GM18498 (cell line): Measurements from ENCODE around the gene SYVN1.

Experiments
- ATAC-seq: cut with Tn5 transposase; IDR thresholded peaks from one replicate; pipeline ENCODE4 v1.9.1; 2021; ENCODE audit warnings: mild to moderate bottlenecking, moderate library complexity; ENCODE audit not compliant: unreplicated experiment

The SYVN1 gene

DNA sequence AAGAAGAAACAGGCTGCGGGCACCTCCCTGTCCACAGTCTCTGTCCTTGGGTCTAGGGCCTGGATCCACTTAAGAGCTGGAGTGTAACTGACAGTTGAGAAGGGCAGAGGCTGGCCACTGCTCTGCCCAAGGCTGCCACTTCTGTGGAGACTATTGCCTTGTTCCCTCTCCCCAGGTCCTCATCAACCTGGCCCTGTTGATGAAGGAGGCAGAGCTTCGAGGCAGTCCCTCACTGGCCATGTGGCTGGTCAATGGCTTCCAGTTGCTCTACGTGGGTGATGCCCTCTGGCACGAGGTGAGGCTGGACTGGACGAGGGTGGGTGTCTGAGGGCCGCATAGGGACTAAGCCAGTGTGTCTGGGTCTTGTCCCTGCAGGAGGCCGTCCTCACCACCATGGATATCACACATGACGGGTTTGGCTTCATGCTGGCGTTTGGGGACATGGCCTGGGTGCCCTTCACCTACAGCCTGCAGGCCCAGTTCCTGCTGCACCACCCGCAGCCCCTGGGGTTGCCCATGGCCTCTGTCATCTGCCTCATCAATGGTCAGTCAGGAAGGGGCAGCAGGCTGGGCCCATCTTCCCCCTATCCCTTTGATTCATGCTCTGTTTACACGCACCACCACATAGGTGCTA is 19.7 kb downstream of the SYVN1 start:
- ATAC-seq = no peak

DNA sequence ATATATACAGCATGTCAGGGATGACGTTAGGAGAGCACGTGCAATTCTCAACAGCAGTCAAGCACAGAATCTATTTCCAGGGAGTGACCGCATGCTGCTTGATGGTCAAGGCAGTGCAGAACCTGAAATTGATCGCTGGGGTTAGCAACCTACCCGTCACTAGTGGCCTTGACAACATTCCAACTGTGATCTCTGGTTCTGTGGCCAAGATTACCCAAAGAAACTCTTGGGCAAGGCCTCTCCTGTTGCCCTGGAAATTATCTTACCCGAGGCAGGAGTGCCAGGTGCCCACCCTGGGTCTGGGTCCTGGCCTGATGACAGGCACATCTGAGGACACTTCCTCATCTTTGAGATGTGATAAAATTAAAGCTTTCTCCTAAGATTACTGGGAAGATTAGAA is 20.5 kb downstream of the SYVN1 start:
- no peak for ATAC-seq

DNA sequence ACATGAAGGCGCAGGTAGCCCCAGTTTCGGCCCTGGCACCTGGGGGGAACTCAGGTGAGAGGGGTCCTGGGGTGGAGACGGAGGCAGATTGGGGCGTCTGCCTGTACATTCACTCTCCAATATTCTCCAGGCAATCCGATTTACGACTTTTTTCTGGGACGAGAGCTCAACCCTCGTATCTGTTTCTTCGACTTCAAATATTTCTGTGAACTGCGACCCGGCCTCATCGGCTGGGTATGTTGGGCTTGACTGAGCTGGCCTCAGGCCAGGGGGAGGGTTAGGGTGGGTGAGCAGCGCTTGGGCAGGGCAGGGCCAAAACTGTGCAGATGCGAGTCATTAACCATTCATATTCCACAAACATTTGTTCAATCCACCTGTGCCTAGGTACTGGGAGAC is 21.0 kb downstream of the SYVN1 start:
- no peak for ATAC-seq

DNA sequence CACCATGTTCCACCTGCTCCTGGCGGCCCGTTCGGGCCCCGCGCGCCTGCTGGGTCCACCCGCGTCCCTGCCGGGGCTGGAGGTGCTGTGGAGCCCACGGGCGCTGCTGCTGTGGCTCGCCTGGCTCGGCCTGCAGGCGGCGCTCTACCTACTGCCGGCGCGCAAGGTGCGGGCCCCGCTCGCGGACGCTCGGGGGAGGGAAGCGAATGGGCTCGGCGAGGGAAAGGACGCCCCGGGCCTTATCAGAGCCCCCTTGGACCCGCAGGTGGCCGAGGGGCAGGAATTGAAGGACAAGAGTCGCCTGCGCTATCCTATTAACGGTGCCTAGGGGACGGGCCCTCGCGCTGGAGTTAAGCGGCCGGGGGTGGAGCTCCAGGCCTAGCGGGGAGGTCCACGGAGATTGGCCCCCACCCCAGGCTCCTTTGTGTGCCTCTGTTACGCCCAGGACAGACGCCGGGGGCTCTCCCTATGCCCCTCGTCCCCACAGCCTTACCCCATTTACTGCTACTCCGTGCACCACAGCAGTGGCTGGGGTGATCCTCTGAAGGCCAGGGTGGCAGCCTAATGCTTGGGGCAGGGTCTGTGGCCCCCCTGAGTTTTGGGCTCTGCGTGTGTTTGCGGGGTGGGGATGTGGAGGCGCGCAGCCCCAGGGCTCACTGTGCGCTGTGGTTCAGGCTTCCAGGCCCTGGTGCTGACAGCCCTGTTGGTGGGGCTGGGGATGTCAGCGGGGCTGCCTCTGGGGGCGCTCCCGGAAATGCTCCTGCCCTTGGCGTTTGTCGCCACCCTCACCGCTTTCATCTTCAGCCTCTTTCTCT is 21.6 kb downstream of the SYVN1 start:
- peak; percentile 33 for ATAC-seq

DNA sequence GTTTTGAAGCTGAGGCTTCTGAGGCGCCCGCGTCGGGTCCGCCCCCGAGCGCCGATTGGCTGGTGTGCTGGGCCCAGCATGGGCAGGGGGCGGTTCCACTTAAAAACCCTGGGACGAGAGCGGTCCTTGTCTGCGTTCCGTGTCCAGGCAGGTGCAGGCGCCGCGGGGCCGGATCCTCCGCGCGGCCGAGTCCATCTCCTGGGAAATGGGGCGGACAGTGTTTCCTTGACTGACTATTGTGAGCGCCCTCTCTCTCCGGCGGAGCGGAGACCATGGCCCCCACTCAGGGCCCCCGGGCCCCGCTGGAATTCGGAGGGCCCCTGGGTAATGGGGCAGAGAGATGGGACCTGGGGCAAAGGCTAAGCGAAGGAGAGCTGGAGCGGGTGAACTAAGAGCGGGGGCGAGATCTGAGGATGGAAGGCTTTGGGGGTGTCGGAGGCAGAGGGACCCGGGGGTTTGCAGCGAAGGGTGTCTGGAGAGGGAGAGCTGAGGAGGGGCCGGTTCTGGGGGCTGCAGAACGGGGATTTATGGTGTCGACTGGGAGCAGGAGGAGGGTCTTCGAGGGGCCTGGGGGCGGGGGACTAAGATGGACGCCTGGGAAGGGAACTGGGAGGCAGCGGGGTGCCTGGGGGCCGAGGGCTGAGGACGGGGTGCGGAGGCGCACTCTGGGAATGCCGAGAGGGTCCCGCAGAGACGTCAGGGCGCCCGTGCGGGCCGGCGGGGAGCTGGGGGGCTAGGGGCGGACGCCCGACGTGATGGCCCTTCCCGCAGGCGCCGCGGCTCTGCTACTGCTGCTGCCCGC is 22.4 kb downstream of the SYVN1 start, which contains the start of gene TM7SF2:
Gene TM7SF2, plus strand, starts transcription at position 129 of the 802 bp plus-strand sequence. Its CDS starts 144 bp downstream, at position 273.
- peak; percentile 69 for ATAC-seq

DNA sequence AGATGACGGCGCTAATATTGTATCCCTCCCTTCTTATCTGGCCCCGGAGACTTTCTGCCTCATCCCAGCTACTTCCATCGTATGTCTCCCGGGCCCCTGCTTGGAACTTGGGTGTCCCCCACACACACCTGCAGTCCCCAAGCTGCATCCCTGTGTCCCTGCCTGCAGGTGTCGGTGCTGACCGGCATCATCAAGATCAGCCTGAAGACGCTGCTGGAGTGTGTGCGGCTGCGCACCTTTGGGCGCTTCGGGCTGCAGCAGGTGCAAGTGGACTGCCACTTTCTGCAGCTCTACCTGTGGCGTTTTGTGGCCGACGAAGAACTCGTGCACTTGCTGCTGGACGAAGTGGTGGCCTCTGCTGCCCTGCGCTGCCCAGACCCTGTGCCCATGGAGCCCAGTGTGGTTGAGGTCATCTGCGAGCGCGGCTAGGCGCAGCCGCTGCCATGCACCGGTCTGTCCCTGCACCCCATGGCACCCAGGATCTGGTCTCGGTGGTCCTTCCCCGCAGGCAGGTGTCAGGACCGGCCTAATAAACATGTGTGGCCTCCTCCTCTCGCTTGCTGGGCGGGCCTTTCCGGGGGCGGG is 23.1 kb downstream of the SYVN1 start:
- no peak for ATAC-seq

DNA sequence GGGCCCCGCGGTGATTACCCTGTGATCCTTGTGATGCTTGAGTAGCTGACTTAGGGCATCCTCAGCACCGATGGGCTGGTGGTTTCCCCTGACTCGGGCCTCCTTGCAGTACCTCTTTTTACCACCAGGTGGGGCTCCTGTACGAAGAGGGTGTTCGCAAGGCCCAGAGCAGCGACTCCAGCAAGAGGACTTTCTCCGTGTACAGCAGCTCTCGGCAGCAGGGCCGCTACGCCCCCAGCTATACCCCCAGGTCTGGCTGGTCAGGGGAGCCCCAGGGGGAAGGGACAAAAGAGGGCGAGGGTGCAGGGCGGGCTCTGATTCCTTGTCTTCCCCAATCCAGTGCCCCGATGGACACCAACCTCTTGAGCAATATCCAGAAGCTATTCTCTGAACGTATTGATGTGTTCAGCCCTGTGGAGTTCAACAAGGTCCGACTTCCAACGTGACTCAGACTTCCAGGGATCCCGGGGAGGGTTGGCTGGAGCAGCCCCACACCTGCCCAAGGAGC is 23.9 kb downstream of the SYVN1 start:
- no peak for ATAC-seq

DNA sequence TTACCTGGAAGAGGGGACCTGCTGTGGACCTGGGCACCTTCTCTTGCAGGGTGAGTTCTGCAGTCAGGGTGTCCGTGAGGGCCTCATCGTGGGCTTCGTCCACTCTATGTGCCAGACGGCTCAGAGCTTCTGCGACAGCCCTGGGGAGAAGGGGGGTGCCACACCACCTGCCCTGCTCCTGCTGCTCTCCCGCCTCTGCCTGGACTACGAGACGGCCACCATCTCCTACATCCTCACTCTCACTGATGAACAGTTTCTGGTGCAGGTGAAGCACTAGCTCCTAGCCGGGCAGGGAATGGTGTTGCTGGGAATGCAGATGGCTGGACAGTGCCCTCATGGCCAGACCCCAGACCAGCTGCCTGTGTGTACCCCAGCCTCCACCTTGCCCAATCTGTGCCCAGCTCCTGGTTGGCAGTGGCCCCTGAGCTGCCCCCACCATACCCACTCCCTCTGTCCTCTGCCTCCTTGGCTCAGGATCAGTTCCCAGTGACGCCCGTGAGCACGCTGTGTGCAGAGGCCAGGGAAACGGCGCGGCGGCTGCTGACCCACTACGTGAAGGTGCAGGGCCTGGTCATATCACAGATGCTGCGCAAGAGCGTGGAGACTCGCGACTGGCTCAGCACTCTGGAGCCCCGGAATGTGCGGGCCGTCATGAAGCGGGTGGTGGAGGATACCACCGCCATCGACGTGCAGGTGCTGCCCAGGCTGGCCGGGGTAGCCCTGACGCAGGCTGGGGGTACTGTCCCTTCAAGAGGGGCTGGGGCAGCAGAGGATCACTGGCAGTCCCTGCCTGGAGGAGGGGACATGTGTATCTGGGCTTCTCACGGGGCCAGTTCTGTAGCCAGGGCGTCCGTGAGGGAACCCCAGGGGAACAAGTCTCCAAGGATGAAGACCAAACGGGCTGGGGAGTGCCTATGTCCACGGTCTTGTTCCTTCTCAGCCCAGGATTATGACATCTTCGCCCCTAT is 24.8 kb downstream of the SYVN1 start:
- no peak for ATAC-seq

DNA sequence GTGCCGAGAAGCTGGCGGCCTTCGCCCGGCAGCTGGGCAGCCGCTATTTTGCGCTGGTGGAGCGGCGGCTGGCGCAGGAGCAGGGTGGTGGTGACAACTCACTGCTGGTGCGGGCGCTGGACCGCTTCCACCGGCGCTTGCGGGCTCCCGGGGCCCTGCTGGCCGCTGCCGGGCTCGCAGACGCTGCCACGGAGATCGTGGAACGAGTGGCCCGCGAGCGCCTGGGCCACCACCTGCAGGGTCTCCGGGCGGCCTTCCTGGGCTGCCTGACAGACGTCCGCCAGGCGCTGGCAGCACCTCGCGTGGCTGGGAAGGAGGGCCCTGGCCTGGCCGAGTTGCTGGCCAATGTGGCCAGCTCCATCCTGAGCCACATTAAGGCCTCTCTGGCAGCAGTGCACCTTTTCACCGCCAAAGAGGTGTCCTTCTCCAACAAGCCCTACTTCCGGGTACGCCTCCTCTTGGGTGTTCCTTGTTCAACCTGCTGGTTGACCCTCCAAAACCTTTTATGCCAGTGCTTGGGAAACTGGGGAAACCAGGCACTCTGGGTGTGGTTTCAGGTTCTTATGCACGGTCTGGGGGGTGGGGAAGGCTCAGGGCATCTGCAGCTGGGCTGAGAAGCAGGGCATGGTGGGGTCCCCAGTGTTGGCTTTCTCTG is 25.7 kb downstream of the SYVN1 start:
- ATAC-seq = no peak

DNA sequence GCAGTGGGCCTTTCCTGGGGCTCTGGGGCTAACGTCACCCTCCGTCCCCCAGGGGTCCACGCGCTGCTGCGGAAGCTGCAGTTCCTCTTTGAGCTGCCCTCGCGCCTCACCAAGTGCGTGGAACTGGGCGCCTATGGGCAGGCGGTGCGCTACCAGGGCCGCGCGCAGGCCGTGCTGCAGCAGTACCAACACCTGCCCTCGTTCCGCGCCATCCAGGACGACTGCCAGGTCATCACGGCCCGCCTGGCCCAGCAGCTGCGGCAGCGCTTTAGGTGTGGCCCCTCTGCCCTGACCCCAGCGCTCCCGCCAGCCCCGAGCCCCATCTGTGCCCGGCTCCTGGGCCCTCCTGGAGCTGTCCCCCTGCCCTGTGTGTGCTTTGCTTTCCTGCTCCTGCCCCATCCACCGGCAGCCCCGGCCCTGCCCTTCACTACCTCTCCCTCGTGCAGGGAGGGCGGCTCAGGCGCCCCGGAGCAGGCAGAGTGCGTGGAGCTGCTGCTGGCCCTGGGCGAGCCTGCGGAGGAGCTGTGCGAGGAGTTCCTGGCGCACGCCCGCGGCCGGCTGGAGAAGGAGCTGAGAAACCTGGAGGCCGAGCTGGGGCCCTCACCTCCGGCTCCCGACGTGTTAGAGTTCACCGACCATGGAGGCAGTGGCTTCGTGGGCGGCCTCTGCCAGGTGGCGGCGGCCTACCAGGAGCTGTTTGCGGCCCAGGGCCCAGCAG is 26.4 kb downstream of the SYVN1 start:
- ATAC-seq = no peak

DNA sequence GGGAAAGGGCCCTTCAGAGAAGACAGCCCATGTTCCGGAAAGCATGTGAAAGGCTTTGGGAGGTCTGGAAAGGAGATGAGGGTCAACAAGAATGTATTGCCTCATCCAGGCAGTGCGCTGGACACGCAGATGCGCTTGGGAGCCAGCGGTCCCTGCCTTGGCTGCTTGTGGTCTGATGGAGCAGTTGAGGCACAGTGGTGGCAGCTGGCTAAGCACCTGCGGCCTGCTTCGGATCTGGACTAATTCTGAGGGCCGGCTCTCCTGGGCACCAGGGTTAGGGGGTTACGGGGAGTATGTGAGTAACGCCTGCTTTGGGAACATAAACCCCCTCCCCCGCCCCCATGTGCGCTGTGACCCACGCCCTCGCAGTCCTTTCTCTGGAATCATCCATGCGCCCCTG is 27.2 kb downstream of the SYVN1 start:
- ATAC-seq = no peak

DNA sequence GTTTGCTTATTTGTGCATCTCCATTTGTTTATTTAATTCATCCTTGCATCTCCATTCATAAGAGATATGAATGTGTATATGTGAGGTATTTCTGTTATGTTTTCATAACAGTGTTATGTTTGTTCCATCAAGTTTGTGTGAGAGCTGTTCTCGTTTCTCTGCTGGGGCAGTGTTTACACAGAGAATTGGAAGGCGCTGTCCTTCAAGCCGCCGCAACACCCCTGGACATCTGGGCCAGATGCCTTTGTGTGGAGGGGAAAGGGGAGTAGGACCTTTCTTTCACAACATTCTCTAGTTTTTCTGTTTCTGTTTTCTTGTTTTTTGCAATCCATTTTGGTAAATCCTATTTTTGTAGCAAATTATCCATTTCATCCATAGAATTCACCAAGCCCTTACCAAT is 29.7 kb downstream of the SYVN1 start:
- no peak for ATAC-seq

DNA sequence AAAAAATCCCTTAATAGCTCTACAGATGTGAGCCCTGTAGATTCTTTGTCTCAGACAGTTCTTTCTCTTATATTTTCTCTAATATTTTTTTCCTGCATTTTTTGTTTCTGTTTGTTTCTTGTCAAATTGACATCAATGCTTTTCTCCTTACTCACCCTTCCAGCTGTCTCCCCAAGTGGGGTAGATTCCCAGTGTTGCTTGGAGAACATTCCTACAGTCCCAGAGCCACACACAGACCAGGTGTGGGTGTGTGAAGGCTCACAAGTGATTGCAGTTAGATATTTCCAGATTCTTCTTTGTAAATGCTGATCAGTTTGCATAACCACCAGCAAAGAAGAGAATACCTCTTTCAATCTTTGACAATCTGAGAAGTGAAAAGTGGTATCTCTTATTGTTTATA is 30.8 kb downstream of the SYVN1 start:
- ATAC-seq = no peak

DNA sequence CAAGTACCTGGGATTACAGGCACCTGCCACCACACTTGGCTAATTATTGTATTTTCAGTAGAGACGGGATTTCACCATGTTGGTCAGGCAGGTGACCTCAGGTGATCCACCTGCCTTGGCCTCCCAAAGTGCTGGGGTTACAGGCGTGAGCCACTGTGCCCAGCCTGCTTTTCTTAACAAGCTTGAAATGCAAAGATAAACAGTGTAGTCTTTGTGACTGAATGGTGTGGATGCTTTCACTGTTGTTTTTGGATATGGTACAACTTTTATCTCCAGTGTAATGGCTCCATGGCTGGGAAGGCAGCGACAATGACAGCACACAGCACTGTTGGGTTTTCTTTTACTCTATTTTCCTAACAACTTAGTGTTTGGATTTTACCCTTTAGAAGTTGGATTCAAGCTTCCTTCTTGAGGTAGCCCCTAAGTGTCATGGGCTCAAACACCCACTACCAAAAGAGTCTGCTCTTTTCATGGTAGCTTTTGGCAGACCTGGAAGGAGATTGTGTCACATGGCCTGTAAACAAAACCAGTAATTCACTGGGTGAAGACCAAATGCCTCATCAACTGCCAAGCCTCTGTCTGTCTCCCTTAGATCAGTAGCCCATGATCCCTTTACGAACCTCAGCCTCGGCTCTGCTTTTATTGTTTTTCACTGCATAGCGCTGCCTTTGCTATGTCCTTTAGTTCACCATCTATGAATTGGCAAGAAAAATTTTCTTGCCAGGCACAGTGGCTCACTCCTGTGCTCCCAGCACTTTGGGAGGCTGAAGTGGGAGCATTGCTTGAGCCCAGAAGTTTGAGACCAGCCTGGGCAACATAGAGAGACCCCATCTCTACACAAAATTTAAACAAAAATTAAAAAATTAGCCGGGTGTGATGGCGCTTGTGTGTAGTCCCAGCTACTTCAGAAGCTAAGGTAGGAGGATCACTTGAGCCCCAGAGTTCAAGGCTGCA is 31.9 kb downstream of the SYVN1 start:
- no peak for ATAC-seq

DNA sequence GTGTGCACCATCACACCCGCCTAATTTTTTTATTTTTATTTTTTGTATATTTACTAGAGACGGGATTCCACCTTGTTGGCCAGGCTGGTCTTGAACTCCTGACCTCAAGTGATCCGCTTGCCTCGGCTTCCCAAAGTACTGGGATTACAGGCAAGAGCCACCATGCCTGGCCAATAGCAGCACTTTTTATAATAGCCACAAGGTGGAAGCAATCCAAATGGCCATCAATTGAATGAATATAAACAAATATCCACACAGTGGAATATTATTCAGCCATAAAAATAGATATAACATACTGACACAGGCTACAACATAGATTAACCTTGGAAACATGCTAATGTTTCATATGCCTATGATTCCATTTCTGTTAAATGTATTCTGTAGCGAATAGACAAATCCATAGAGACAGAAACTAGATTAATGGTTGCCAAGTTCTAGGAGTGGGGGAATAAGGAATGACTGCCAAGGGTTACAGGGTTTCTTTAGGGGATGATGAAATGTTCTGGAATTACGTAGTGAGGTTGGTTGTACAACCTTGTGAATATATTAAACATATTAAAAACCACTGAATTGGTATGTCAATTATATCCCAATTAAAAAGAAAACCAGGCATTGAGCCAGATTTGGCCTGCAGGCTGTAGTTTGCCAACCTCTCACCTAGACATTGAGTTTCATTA is 33.5 kb downstream of the SYVN1 start:
- no peak for ATAC-seq

DNA sequence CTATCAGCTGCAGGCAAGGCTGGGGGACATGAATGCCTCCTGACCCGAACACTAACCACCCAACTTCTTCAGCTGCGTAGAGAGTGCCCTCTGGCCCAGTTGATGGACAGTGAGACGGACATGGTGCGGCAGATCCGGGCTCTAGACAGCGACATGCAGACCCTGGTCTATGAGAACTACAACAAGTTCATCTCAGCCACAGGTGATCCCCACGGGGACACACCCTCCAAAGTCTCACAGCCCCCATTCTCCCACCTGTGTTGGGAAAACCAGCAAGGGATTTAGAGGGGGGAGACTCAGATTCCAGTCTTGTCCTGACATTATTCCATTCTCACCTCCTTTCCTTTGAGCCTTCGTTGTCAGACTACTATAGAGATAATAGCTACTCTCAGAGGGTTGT is 37.4 kb downstream of the SYVN1 start:
- no peak for ATAC-seq
